ENCODE data around the gene CFI.
A peak's percentile ranks its signal among the peaks of the same experiment; 100 is the strongest.

Gene CFI

GRCh38 chr4:109730619-109731545 lies 70.9 kb downstream of the CFI start:
- no peak for DNase-seq (ENCODE audit: low read depth, low spot score)

GRCh38 chr4:109729718-109730618 lies 71.8 kb downstream of the CFI start, which contains the start of gene PLA2G12A:
Gene PLA2G12A (minus strand): TSS chr4:109730070. CDS start chr4:109729809, 261 bp downstream.
- DNase-seq (ENCODE audit: low read depth, low spot score): peak; percentile 41

- DNase-seq (ENCODE audit: low read depth, low spot score): no peak
Measured at GRCh38 chr4:109729117-109729717, 72.6 kb downstream of the CFI start.

GRCh38 chr4:109728385-109728784 lies 73.4 kb downstream of the CFI start:
- DNase-seq (ENCODE audit: low read depth, low spot score): no peak

GRCh38 chr4:109723110-109723509 lies 78.7 kb downstream of the CFI start:
- DNase-seq (ENCODE audit: low read depth, low spot score): no peak

GRCh38 chr4:109722357-109722756 lies 79.4 kb downstream of the CFI start:
- no peak for DNase-seq (ENCODE audit: low read depth, low spot score)

GRCh38 chr4:109721033-109721432 lies 80.8 kb downstream of the CFI start:
- no peak for DNase-seq (ENCODE audit: low read depth, low spot score)

GRCh38 chr4:109719604-109720003 lies 82.2 kb downstream of the CFI start:
- DNase-seq (ENCODE audit: low read depth, low spot score): no peak

- no peak for DNase-seq (ENCODE audit: low read depth, low spot score)
Measured at GRCh38 chr4:109718759-109719158, 83.0 kb downstream of the CFI start.

- DNase-seq (ENCODE audit: low read depth, low spot score): no peak
Measured at GRCh38 chr4:109713500-109713899, 88.3 kb downstream of the CFI start.

- DNase-seq (ENCODE audit: low read depth, low spot score): no peak
Measured at GRCh38 chr4:109708990-109709389, 92.8 kb downstream of the CFI start.

GRCh38 chr4:109708435-109708834 lies 93.4 kb downstream of the CFI start:
- no peak for DNase-seq (ENCODE audit: low read depth, low spot score)

GRCh38 chr4:109703664-109704361 lies 98.0 kb downstream of the CFI start:
- no peak for DNase-seq (ENCODE audit: low read depth, low spot score)

GRCh38 chr4:109702950-109703663 lies 98.7 kb downstream of the CFI start, which contains the start of gene CASP6:
Gene CASP6 (minus strand): TSS chr4:109703445. CDS start chr4:109703395, 50 bp downstream.
- peak; percentile 38 for DNase-seq (ENCODE audit: low read depth, low spot score)

- no peak for DNase-seq (ENCODE audit: low read depth, low spot score)
Measured at GRCh38 chr4:109701566-109702410, 100.0 kb downstream of the CFI start.

GRCh38 chr4:109699553-109700225 lies 102.1 kb downstream of the CFI start:
- peak; percentile 11 for DNase-seq (ENCODE audit: low read depth, low spot score)

GRCh38 chr4:109698656-109699055 lies 103.1 kb downstream of the CFI start:
- DNase-seq (ENCODE audit: low read depth, low spot score): no peak

- no peak for DNase-seq (ENCODE audit: low read depth, low spot score)
Measured at GRCh38 chr4:109691411-109691920, 110.3 kb downstream of the CFI start.
